Measurements from ENCODE around the gene C11orf54.

- TF ChIP-seq, protein P1, sequence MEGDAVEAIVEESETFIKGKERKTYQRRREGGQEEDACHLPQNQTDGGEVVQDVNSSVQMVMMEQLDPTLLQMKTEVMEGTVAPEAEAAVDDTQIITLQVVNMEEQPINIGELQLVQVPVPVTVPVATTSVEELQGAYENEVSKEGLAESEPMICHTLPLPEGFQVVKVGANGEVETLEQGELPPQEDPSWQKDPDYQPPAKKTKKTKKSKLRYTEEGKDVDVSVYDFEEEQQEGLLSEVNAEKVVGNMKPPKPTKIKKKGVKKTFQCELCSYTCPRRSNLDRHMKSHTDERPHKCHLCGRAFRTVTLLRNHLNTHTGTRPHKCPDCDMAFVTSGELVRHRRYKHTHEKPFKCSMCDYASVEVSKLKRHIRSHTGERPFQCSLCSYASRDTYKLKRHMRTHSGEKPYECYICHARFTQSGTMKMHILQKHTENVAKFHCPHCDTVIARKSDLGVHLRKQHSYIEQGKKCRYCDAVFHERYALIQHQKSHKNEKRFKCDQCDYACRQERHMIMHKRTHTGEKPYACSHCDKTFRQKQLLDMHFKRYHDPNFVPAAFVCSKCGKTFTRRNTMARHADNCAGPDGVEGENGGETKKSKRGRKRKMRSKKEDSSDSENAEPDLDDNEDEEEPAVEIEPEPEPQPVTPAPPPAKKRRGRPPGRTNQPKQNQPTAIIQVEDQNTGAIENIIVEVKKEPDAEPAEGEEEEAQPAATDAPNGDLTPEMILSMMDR (conservative IDR thresholded peaks at IDR 0.05), result no peak
- no peak for TF ChIP-seq EZH2 (IDR thresholded peaks at IDR 0.05; ENCODE audit: low read depth)
Measured at GRCh38 chr11:93744669-93745004, 3.2 kb downstream of the C11orf54 start.
